ENCODE results near the gene SH3RF3. TPM values are rescaled to one million over a fixed set of nuclear protein-coding genes. Genes with fewer than 3 reads are reported as not detected.

The SH3RF3 gene
- total and polyA plus RNA-seq, 10 of the 15 experiments (the other 5 are each of a cell fraction or from before 2014, with no cell fraction given) = 0.08 to 8.8 (median 2.3) TPM

- H4K20me1 ChIP-seq (ENCODE audit: control insufficient read depth, insufficient read depth) = no peaks in the 10 kb centered on the region
- no peak for TF ChIP-seq RELA (IDR thresholded peaks at IDR 0.05; ENCODE audit: borderline replicate concordance, partially characterized antibody)
- no peak for TF ChIP-seq STAT3 (IDR thresholded peaks at IDR 0.05; ENCODE audit: low read depth, low read length)
- TF ChIP-seq BMI1 (IDR thresholded peaks at IDR 0.05; ENCODE audit: borderline replicate concordance) = no peak
- no peak for TF ChIP-seq NR2C2 (IDR thresholded peaks at IDR 0.05; ENCODE audit: borderline replicate concordance, control insufficient read depth, insufficient read length, low read depth)
- TF ChIP-seq SMARCA5 (IDR thresholded peaks at IDR 0.05) = no peak
- TF ChIP-seq SP1 (IDR thresholded peaks at IDR 0.05; ENCODE audit: low read depth, low read length) = no peak
- no peak for TF ChIP-seq FOXM1 (IDR thresholded peaks at IDR 0.05; ENCODE audit: low read depth, low read length)
- no peak overlapping the region for H3K4me3 ChIP-seq
- no peak overlapping the region for H3K4me2 ChIP-seq (ENCODE audit: control insufficient read depth, insufficient read depth)
- no peaks in the 10 kb centered on the region for H3K36me3 ChIP-seq (ENCODE audit: control insufficient read depth in 2 of 2, insufficient read depth in 2 of 2, low read length in 1 of 2)
- in situ Hi-C loops (cut with MboI) = no loop called here
- no peaks in the 10 kb centered on the region for H3K9me3 ChIP-seq (replicated peaks; ENCODE audit: control insufficient read depth, insufficient read depth, low read length)
- BruUV-seq (replicated peaks) = no TSS peak
- POLR2A ChIA-PET = interaction anchor here (0.6 kb wide), 1 partner anchor 1723 kb away, joined by 3 read pairs; no protein-coding TSS in a partner anchor
- SMC1A ChIA-PET (ENCODE audit: uncharacterized antibody, unreplicated experiment) = no interaction called here
- H2AFZ ChIP-seq (ENCODE audit: control insufficient read depth, low read depth, low read length) = no peak overlapping the region
- no peak overlapping the region for H3K27ac ChIP-seq (ENCODE audit: control insufficient read depth, insufficient read depth)
- no peaks in the 10 kb centered on the region for H3K79me2 ChIP-seq (ENCODE audit: control insufficient read depth, insufficient read depth, low read length)
- no peak for DNase-seq (ENCODE audit: low read depth, low spot score)
- H3K4me1 ChIP-seq (ENCODE audit: control insufficient read depth, insufficient read depth, low read length) = no peaks in the 10 kb centered on the region
- 54% methylated on average over 7 of the region's 7 CpGs for WGBS (ENCODE audit: insufficient coverage, insufficient replicate concordance, low lambda C conversion rate, missing lambda C conversion rate)
- intact Hi-C loops (cut with micrococcal nuclease; ENCODE audit: unreplicated experiment) = no loop called here
- ATAC-seq = no peak
- no peak overlapping the region for H3K9ac ChIP-seq (ENCODE audit: control insufficient read depth, insufficient read depth, low read length)
- no peak for FAIRE-seq
- RAD21 ChIA-PET (ENCODE audit: unreplicated experiment) = no interaction called here
- no peaks in the 10 kb centered on the region for H3K27me3 ChIP-seq (replicated peaks in 1 of 2; ENCODE audit: control insufficient read depth in 2 of 2, insufficient read depth in 2 of 2, low read length in 1 of 2)
- CTCF ChIA-PET = no interaction called here
Measured at GRCh38 chr2:109162999-109163398, 34.0 kb downstream of the SH3RF3 start.

- DNase-seq (ENCODE audit: low read depth, low spot score) = no peak
- TF ChIP-seq BACH1 (IDR thresholded peaks at IDR 0.05; ENCODE audit: borderline replicate concordance) = no peak
- TF ChIP-seq YBX1 (IDR thresholded peaks at IDR 0.05) = no peak
- intact Hi-C loops (cut with micrococcal nuclease; ENCODE audit: unreplicated experiment) = no loop called here
- in situ Hi-C loops (cut with MboI) = no loop called here
- POLR2A ChIA-PET = no interaction called here
- Histone ChIP-seq H3K9ac (ENCODE audit: control insufficient read depth, insufficient read depth, low read length) (no peak overlapping the region), H3K36me3 (ENCODE audit: control insufficient read depth in 2 of 2, insufficient read depth in 2 of 2, low read length in 1 of 2) (no peaks in the 10 kb centered on the region), H3K4me1 (ENCODE audit: control insufficient read depth, insufficient read depth, low read length) (no peaks in the 10 kb centered on the region), H3K27me3 (replicated peaks in 1 of 2; ENCODE audit: control insufficient read depth in 2 of 2, insufficient read depth in 2 of 2, low read length in 1 of 2) (no peaks in the 10 kb centered on the region), H3K4me2 (ENCODE audit: control insufficient read depth, insufficient read depth) (no peak overlapping the region), H3K4me3 (no peak overlapping the region), H3K9me3 (replicated peaks; ENCODE audit: control insufficient read depth, insufficient read depth, low read length) (no peaks in the 10 kb centered on the region; the same call in 2 of the 3 replicates), H3K79me2 (ENCODE audit: control insufficient read depth, insufficient read depth, low read length) (no peaks in the 10 kb centered on the region), H2AFZ (ENCODE audit: control insufficient read depth, low read depth, low read length) (no peak overlapping the region), H3K27ac (ENCODE audit: control insufficient read depth, insufficient read depth) (no peak overlapping the region), H4K20me1 (ENCODE audit: control insufficient read depth, insufficient read depth) (no peaks in the 10 kb centered on the region)
- SMC1A ChIA-PET (ENCODE audit: uncharacterized antibody, unreplicated experiment) = interaction anchor here (0.8 to 1.6 kb wide), 3 partner anchors 37 to 108 kb away, joined by 3 to 4 read pairs (median 3); no protein-coding TSS in a partner anchor
- RAD21 ChIA-PET (ENCODE audit: unreplicated experiment) = no interaction called here
- FAIRE-seq = no peak
- ATAC-seq = no peak
- CTCF ChIA-PET = no interaction called here
- WGBS (ENCODE audit: insufficient coverage, insufficient replicate concordance, low lambda C conversion rate, missing lambda C conversion rate) = 0% methylated on average over 1 of the region's 1 CpG
- no TSS peak for BruUV-seq (replicated peaks)
Measured at GRCh38 chr2:109164311-109164710, 35.3 kb downstream of the SH3RF3 start.

Measured in GM12878 (cell line).